GM19463 (cell line): ENCODE data around the gene FLT3.
A peak's percentile ranks its signal among the peaks of the same experiment; 100 is the strongest.

ENCODE experiments used
- ATAC-seq: cut with Tn5 transposase; IDR thresholded peaks from one replicate; pipeline ENCODE4 v1.9.1; 2021; ENCODE audit warnings: mild to moderate bottlenecking, moderate library complexity; ENCODE audit not compliant: unreplicated experiment

FLT3 gene

DNA sequence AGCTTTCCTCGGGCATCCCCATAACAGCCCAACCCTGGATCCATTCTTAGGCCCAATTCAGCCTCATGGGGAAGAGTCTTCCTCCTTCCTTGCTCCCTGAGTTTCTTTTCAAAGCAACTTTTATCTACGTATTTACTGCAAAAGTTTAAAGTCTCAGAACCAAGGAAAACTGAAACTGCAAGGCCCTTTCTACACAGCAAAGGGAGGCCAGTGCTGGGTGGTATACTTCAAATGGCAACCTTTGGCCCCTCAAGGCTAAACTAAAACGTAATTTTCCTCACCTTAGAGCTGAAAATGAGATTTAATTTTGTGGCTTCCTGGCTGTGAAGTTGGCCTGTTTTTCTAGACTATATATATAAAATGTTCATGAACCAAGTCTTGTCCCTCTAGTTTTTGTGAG is 136.9 kb downstream of the FLT3 start:
- no peak for ATAC-seq

DNA sequence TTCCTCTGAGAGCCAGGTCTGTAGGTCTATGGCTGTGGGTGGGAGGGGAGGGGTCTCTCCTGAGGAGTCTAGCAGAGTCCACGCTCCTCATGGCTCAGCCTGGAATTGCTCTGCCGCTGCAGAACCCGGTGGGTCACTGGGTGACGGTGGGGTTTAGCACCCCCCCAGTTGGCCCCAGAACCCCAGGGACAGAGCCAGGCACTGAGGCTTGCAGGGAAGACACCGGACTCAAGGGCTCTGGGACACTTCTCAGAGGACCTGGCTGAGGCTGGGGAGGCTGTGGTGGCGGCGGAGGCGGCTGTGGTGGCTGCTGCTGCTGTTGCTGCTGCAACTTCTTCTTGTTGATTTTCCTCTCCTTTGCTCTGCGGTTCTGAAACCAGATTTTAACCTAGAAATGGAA is 137.4 kb downstream of the FLT3 start:
- no peak for ATAC-seq

DNA sequence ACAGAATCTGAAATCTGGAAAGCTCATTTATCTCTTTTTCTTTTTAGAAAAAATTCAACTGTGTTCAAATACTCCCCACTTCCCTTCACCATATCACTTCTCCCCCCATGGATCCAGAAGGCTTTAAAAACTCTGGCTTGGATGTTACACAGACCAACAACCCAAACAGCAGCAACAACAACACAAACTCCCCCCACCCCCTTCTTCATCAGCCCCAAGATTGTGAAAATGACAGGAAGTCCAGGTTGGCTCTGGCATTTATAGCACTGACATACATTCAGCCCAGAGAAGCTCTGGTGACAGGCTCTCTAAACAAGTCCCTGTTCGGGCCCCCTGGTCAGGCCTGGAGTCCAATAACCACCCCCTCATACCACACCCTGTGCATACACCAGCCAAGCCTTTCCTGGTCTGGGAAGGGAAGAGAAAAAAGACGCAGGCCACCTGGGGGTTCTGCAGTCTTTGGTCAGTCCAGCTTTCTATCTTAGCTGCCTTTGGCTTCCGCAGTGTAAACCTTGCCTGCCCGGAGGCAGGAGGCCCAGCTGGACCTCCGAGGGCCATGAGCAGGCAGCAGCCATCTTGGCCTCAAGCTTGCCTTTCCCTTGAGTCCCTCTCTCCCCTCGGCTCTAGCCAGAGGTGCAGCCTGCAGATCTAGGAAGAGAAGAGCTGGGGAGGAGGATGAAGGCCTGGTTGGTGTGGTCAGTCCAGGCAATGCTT is 138.1 kb downstream of the FLT3 start:
- no peak for ATAC-seq

DNA sequence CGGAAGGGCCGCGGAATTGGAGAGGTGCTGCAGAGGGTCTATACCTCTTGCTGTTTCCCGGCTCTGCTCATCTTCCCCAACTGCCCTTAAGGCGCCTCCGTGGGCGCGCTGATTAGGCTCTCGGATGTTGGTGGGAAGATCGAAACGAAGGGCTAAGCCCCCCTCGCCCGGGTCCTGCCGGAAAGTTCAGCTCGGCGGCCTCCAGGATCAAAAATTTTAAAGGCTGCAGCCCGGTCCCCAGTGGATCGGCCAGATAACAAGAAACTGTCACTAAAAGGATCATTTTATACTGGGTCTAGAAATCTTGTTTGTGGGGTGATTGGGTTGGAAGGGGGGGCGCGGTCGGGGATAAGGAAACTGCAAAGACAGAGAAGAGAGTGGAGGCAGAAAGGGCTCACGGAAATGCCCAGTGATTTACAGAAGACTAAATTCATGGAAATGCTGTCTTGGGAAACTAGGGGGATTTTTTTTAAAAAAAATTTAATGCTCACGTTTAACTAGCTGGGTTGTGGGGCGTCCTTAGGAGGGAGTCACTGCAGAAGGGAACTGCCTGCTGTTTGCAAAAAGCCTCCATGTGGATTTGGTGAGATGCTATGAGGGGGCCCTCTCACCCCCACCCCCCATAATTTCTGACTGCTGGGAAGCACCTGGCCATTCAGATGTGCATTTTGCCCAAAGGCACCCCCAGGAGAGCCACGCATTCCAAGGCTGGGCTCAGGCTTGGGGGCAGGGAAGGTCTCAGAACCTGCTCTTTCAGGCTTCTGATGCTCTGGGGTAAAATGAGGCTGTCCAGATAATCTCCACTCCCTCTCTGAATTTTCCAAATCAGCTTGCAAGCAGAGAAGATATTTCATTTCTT is 138.9 kb downstream of the FLT3 start:
- no peak for ATAC-seq

DNA sequence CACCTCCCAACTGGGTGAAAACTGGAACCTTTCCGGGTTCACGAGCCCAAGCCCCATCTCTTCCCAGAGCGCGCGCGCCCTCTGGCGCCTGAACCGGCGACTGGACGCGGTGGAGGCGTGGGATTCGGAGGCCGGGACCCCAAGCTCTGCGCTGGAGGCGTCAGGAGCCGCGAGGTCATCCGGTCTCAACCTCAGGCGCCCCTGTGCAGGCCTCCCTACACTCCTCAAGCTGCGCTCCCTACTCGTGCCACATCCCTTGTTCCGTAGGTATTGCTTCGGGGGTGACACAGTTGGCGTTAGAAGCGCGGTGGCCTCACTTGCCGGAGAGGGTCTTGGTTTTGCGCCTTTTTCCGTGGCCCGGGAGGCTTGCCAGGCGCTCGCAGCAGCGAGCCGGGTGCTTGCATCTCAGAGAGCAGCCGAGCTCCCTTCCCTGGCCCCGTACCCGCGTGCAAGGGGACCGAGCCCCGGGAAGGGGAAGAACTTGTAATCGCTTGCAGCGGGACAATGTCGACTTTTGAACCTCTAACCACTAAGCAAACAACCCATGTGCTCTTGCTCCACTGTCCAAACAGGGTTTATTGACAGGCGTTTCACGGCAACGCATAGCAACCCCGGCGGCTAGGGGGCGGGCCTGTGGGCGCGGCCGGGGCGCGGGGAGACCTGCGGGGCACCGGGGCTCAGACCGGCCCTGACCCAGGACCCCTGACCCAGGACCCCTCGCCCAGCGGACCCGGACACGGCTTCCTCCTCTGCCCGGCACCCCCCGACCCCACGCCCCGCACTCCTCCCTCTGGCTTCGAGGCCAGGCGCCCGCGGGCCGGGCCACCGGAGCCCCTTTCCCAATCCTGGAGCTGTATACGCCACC is 139.8 kb downstream of the FLT3 start:
- ATAC-seq, result peak; percentile 62

- no peak for ATAC-seq
These were observed 140.4 kb downstream of the FLT3 start for GRCh38 chr13:27959976-27960361.

DNA sequence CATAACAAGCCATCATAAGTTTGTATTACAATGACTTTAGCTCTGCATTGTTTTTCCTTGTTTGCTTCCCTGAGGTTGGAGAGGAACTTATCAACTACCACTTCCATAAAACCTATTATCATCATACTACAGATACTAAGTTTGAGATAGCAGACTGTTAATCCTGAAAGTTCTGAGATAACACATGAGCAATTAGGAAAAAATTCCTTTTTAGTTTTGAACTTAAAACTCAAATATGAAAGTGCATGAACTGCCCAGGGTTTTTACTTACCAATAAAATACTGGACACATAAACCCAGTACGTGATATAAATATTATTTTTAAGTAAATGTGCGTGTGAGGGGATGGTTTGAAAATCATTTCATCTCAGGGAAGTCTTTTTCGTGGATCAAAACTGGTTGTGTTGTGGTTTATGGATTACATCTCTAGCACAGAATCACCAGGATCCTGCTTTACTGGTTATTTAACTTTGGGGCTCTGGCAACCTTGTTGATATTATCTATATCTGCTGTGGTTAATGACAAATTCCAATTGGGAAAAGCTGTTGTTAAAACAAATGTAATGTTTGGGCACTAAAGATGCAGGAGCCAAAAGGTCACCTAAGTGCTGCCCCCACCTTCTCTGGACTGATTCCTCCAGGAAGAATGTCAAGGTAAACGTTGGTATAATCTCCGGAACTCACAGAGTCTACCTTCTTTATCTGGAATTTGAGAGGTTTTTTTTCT is 143.6 kb downstream of the FLT3 start:
- ATAC-seq, result no peak

GRCh38 chr13:27955014-27955591 is 145.3 kb downstream of the FLT3 start:
- ATAC-seq, result no peak

DNA sequence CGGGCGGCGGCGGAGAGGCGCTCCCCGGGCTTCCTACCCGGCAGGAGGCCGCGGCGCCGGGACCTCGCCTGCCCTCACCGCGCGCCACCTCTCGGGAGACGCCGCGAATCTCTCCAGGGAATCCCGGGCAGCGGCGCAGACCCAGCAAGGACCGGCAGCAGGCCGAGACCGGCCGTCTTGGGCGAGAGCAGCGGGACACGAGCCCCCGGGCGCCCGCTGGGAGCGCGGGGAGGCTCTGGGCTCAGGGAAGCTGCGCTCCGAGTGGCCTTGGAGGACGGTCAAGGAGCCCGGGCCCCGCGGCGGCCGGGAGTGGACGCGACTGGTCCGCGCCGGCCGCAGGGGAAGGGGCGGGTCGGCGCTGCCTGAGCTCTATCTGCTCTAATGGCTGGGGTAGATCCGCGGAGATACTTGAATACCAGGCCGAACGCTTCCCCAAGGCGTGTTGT is 145.9 kb downstream of the FLT3 start:
- ATAC-seq, result peak; percentile 14

DNA sequence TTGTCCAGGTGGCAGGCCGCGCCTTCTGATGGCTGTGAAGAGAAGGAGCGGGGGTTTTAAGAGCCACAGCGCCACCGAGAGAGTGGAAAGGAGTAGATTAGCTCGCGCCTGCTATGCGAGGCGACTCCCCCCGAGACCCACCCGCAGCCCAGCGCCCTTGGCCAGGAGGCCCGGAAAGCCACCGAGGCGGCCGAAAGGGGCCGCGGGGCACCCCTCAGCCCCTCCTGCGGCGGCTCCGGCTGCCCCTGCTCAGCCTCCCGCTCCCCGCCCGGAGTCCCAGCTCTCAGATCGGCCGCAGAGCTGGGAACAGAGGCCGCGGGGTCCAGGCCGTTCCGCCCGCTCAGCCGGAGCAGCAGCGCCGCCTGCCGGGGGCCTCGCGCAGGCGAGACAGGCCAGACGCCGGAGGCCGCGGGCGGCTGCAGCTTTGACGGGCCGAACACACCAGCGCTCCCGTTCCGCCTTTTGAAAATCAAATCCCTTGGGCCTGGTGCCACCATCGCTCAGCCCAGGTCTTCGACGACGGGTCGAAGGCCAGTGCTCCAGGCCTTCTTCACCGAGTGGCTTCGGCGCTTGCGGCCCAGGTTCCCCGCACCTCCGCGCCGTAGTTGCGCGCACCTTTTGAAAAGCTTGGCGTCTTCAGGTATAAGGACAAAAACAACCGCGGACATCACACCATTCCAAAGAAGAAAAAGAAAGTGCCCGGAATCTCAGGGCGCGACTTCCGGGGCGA is 146.5 kb downstream of the FLT3 start:
- ATAC-seq, result peak; percentile 80
